Skin epidermis (tissue), 12 donors: Measurements from ENCODE around the gene FAM8A1.

Experiments used
- H3K27ac ChIP-seq, 21 experiments: fragments of 200-600 bp; sonication (generic) in 11 of 21; one replicate each; pipeline ENCODE4 v1.5.0; 2020; ENCODE audit warnings: mild to moderate bottlenecking in 3 of 21, inconsistent platforms in 2 of 21, moderate library complexity in 2 of 21
- H3K4me3 ChIP-seq, 7 experiments: fragments of 200-600 bp; sonication (generic) in 2 of 7; one replicate each; pipeline ENCODE4 v1.5.0; 2020; ENCODE audit warnings: inconsistent platforms in 2 of 7, mild to moderate bottlenecking in 2 of 7, moderate library complexity in 1 of 7

FAM8A1 gene

GRCh38 chr6:17650656-17651309, 50.7 kb downstream of the FAM8A1 start:
- peak overlapping the region in 2 of 21 experiments; percentile 21 to 28 for H3K27ac ChIP-seq
- H3K4me3 ChIP-seq = no peak overlapping the region

GRCh38 chr6:17653198-17653882, 53.2 kb downstream of the FAM8A1 start:
- H3K4me3 ChIP-seq = no peak overlapping the region
- no peak overlapping the region for H3K27ac ChIP-seq

- Histone ChIP-seq H3K4me3 (no peak overlapping the region), H3K27ac (no peak overlapping the region)
Measured at GRCh38 chr6:17656092-17656491, 56.0 kb downstream of the FAM8A1 start.

- Histone ChIP-seq H3K4me3 (no peak overlapping the region), H3K27ac (no peak overlapping the region)
Measured at GRCh38 chr6:17656644-17657043, 56.5 kb downstream of the FAM8A1 start.
